Amygdala (tissue), 56 donors: Measurements from ENCODE around the gene FILIP1.
A peak's percentile ranks its signal among the peaks of the same experiment; 100 is the strongest.

Experiments used
- DNase-seq, 56 donors: peaks; one replicate each; lab custom pipeline; 2025; lab: John Stamatoyannopoulos, UW

Gene FILIP1

DNA sequence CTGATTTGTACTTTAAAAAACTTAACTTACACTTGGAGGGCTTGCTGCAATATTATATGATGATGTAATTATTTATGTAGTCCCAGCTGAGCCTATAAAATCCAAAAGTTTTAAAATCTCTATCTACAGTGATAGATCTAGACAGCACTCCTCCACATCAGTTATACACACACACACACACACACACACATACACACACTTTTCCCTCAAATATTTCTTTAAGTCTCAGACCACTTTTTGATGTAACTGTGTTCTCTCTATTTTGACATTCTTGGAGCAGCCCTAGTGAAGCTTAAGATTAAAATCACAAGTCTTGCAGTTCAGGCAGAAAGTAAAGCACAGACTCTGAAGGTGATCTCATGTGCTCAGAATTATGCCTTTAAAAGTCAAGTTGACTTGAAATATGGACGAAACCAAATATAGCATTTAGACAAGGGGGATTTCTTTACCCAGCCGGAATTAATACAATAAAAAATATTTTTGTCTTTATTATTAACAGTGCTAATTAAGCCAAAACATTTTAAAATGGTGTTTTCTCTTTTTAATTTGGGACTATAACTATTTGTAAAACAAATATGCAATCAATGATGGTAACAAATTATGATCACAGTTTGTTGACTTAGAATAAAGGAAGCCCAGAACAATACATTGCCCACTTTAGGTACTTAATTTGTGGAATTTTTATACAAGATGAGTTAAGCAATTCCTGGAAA lies 145.5 kb downstream of the FILIP1 start:
- no peak for DNase-seq

DNA sequence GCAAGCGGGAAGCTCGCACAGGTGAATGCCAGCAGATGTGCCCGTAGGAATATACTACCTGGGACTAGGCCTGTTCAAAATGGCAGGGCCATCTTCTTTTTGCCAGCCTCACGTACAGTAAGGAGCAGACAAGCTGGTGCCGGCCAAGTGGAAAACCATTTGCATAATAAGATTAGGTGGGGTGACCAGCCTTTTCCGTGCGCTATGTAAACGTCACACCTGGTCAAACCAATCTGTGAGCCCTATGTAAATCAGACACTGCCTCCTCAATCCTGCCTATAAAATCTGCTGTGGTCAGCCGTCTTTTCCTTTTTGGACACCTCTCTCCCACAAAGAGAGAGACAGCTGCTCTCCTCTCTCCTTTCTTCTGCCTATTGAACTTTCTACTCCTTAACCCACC lies 148.2 kb downstream of the FILIP1 start:
- no peak for DNase-seq

DNA sequence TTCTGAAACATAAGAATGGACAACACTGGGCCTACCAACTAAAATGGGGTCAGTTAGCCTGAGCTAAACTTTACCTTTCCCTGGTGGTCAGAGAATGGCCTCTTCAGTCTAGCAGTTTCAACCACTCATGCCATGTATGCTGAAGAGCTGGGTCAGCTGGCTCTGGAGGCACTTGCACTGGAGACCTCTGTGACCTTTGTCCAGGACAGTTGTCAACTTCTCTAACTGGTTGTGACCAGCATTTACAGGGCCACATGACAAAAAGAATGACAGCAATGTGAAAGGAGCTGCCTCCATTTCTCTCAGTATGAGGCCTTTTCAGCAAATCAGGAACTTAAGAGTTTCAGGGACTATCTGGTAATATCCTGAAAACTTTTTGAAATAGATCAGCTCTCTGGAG lies 149.1 kb downstream of the FILIP1 start:
- no peak for DNase-seq

DNA sequence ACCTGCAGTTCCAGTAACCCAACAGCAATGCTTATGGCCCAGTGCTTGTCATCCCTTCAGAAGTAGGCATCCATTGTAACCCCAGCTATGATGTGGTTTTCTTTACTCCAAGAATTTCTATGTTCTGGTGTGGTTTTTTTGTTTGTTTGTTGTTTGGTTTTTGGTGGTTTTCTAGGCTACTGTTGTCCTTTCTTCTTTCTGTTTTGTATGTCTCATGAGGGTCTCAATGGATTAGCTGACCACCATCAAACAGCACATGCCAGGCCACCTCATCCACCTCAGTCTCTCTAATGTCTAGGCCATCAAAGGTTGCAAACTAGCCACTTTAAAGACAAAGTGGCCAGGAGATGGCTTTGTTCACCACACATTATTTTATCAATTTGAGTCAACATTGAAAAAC lies 149.6 kb downstream of the FILIP1 start:
- DNase-seq = no peak

DNA sequence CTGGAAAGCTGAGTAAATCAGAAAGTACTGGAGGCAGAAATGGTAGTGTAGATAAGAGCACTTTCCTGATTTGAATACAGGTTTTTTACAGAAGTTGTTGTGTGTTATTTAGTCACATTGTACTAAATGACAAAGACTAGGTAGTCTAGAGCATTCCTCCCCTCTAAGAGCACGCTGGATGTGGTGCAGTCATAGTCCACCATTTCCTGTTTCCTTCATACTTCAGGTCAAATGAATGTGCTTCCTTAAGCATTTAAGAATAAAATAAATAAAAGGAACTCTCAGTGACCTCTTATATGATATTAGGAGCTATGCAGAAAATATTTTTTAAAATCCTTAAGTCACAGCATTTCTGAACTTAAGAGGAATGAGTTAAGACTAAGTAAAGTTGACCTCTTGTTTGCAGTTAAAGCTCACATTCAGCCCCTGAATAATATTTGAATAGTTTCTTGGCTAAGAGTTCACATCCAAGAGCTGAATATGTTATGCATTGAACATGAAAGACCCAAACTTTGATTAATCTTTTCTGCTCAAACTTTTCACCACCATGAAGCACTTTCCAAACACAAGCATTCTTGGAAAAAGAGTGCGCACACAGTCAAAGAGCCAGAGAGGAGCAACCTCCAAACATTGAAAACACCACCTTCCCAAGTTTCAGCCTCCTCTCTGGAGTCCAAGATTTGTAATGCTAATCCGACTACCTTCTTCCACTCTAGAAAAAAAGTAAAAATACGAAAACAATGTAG lies 155.6 kb downstream of the FILIP1 start:
- no peak for DNase-seq

DNA sequence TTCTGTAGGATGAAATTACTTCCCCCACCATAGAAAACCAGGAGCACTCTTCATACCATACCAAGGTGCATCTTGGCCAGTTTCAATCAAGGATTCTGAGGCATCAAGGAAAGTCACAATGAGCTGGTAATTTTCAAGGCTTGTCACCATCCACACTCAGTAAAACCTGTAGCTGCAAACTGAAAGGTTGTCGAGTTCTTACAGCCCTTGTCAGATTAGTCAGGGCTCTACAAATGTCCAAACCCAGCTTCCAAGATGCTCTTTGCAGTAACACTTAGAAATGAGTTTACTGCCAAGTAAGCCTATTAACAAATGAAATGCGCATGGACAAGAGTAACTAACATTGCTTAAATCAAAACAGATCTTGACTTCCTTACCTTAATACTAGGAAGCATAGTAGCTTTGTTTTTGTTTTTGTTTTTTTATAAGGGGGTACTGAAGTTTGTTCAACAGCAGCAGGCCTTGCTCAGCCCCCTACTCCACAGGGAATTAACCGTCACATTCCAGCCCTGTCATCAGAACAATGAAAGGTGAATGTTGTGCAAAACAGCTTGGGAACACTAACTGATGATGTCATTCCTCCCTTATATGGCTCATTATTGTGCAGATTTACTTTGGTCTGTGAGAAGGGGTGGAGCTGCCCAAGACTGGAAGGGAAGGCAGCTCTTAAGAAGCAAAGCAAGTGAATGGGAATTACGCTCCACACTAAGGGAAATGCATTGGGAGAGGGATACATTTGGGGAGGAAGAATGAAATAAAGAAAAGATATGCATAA lies 159.1 kb downstream of the FILIP1 start:
- peak in 1 of 56 donors; percentile 2 for DNase-seq

DNA sequence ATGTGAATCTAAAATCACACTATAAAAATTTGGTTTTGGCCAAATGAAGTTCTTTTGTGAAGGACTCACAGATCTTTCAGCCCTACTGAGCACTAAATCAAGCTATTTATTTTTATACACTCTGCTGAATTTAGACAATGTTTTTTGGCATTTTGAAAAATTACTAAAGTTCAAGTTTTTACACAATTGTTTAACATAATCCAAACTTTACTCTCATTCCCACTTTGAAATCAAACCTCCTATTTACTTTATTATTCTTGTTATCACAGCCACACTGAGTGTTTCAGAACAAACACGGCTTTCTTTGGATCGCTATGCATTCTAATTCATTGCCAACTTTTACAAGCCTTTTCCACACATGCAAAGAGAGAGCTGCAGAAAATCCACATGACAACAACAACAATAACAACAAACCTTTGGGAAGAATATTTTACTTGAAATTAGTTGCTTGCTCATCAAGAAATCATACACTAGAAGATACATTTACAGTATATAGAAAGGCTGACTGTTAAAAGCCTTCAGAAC lies 159.9 kb downstream of the FILIP1 start:
- no peak for DNase-seq

DNA sequence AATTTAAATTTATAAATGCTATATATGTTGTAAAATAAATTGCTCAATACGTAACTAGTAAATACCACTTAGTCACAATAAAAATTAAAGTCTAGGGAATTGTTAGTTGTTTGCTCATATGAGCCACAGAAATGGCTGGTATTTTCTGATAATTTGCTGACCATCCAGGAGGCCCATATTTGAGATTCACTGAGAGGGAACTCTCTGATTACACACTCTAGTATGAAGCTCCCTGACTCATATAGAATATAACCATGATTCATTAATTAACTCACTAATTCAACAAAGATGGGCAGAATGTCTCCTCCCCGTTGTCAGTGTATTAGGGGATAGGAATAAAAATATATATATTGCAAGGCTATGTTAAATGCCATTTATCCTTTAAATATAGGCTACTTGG lies 162.4 kb downstream of the FILIP1 start:
- no peak for DNase-seq

DNA sequence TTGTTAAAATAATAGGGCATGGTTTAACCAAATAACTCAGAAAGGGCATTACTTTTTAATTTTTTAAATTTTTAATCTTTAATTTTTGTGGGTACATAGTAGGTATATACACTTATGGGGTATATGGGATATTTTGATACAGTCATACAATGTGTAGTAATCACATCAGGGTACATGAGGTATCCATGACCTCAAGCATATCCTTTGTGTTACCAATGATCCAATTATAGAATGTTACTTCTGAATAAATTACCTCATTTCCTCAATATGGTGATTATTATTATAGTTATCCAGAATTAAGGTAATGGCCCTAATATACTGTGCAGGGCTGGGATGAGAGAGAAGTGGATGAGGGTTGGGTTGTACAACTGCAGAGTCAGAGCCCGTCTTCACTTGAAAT lies 163.9 kb downstream of the FILIP1 start:
- DNase-seq = no peak

DNA sequence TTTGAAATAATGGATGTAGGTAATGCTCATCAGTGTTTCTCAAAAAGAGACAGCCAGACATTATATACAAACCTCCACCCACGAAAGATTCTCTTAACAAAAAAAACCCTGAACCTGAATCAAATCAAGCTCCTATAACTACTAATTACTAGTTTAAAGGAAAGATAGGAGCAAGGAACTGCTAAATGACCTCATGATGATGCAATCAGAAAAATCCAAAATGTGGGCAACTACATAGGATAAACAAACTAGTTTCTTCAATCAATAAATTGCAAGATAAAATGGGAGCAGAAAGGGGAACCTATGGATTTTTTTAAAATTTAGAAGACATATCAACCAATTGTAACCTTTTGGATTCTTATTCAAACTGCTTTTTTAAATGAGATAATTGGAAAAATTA lies 165.8 kb downstream of the FILIP1 start:
- DNase-seq = no peak

DNA sequence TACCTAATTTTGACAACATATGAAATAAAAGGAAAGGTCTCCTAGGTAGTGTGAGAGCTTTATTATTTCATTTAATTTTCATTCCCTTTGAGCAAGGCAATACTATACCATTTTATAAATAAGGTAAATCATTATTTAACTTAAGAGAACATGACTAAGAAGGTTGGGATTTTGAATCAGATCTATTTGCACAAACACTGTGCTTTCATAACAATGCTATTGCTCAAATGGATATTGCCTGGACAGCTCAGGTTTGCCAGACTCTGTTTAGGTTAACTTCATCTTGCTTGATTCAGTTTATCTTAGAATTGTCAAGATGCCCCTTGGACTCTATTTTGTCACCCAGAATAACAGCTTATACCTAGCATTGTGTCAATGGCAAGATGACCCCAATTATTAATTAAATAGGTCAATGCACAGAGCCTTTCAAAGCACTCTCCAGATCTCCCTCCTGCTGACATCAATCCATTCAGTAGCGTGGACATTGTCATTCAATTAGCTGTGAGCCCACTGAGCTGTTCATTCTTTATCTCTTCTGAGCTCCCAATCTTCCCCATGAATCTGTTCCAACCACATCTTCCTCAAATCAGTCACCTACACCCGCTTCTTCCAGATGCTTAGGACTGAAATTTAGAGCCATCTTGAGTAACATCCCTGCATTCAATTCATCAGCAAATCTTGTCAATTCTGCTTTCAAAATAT lies 166.9 kb downstream of the FILIP1 start:
- no peak for DNase-seq

DNA sequence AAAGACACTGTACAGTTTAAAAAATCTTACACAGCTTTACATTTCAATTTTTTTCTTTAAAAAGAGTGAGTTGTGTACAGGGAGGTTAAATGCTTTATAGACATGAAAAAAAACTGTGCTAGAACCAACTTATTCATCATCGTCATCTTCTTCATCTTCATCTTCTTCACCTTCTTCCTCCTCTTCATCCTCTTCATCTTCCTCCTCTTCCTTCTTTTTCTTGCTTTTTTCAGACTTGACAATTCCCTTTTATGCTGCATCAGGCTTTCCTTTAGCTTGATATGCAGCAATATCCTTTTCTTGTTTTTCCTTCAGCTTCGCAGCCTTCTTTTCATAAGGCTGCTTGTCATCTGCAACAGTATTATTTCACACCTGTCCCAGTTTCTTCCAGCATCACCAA lies 174.7 kb downstream of the FILIP1 start:
- no peak for DNase-seq

DNA sequence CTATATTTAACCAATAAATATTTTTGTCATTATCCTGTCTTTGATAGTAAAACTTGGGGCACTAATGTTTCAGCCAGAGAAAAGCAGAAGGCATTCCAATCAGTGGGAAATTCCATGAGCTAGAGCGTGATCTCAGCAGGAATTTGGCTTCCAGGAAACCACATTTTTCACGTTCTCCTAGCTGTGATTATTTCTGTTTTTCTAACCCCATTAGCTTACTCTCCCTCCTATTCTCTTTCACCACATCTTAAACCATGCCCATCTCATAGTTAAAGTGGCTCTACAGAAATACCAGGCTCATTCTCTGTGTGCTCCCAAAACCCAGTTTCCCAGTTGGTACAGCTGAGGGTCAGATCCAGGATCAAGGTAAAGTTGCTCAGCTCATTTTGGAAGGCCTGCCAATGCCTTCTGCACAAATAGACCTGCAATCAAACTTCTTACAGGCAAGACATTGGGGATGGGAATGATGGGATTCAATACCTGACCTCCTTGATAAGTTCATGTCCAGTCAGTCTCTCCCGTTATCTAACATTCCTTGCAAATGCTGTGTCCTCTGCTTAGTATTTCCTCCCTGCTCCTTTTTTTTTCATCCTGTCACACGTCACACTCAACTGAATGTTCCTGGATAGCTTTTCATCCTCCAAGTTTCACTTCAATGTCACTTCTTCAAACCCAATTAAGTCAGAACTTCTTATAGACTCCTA lies 175.9 kb downstream of the FILIP1 start:
- no peak for DNase-seq

DNA sequence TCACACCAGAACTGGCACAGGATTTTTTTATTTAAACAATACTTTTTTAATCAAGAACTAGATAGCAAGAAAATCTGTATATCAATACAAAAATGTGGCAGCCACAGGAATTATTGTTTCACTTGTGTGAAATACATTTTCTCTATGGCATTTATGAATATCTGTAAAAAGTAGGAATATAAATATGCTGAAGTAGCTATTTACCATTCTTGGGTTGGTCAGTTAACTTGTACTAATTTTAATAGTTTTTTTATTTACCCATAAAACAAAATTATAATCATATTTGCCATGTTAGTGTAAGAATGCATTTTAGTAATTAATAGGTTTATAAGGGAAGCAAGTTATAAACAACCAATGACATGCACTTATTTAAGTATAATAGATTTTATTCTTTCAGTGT lies 177.6 kb downstream of the FILIP1 start:
- no peak for DNase-seq

DNA sequence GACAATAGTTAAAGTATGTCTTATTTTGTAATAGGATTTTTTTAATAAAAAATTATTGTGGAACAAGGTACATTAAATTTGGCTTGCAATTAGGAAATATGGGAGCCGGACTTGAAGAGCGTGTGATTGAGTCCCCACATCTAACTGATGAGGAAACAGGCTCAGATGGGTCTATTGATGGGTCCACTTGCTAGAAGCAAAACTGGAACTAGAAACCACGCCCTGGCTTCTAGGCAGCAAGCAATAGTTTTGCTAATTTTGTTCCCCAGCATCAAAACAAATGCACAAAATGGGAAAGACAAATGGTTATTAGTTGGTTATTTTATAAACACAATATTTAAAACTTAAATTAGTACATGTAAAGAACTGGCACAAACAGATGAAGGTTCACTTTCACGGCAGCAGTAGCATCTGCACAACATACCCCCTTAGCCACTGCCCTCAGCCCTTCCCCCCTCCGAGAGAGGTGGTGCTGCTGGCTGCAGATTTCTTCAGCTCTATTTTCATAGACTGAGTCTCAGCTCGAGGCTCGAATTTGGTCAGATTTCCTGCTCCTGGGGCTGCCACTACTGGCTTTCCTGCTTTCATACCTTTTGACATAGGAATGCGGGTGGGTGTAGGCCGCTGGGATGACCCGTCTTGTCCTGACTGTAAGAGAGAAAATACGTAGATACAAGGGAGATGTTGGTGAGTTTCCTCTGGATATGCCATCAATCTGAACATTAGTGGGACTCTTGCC lies 185.2 kb downstream of the FILIP1 start:
- DNase-seq = no peak

DNA sequence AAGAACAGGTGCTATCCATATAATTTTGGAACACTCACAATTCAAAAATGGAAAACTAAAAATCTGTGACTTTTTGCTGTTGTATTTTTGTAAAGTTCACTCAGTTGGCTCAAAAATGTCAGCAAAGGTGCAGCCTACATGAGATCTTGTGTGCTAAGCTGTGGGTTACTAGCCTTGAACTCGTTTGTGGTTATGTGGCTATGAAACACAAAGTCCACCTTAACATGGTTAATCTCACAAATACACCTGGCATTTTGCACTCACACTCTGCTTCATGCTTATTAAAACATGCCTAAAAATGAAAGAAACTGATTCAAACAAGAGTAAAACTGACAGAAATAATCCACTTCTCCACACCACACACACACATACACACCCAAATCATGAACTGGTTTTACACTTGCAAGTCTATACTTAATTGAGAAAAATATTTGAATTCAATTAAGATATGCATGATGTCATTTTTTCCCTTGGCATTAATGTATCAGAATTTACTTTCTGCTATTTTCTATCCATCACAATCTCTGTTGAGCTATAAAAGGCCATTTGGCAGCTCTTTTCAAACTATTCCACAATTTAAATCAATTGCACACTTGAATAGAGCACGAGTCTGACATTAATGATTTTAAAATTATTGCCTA lies 186.1 kb downstream of the FILIP1 start:
- no peak for DNase-seq

DNA sequence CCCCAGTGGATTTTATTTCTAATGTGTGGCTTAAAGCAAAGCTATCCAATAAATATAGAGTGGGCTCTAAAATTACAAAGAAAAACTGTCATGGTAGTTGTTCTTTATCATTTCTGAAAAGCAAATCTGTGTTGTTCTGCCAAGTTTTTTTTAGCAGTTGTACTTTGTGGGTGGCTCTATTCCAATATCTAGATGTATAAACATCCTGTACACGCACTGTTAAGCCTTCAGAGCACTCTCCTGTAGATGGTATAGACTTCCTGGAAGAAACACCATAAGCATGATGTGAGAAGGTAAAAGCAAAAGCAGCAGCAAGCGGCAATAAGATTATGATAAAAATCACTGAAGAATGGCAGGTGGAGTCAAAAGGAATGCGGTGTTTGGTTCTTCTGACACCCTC lies 187.5 kb downstream of the FILIP1 start:
- DNase-seq = no peak

DNA sequence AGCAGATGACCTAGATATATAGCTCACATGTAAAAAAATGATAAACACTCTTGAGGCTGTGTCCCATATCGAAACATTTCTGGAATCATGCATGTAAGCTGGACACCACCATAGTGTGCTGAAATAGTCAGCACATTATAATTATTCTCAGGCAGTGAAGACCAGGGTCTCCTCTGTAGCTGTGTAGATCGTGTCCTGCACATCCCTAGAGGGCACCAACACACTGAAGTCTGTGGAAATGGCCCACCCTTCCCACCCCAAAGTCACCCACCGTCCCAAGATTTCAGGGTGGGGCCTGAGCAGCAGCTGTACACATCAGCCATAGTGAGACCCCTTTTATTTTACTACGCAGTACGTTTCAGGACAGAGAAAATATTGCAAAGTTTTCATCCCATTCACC lies 188.0 kb downstream of the FILIP1 start:
- no peak for DNase-seq

DNA sequence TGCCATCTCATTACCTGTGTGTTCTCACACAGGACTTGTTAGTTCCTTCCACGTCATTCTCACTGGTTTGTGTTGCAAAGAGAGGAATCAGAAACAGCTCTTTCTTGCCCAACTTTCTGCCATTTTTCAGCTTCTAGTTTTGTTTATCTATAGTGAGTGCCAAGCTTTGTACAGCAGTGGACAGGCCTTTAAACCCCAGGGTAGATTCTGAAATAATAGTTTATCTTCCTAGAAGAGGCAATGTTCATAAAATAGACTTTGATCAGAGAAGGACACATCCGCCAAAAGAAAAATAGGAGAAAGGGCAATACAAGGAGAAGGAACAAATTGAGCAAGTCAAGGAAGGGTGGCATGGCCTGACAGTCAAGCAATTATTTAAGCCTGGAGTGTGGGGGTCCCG lies 191.3 kb downstream of the FILIP1 start:
- DNase-seq = no peak
